K562 (cell line): Measurements from ENCODE around the gene EPHA1.
A peak's percentile ranks its signal among the peaks of the same experiment; 100 is the strongest.

ENCODE experiments used
- EZH2 ChIP-seq: IDR thresholded peaks from 2 replicates; pipeline ENCODE4 v1.6.1; 2012; ENCODE audit warnings: low read depth, mild to moderate bottlenecking, inconsistent platforms, low read length, borderline replicate concordance
- RFX1 ChIP-seq: fragments of 450-650 bp; IDR thresholded peaks from 2 replicates; pipeline ENCODE4 v1.6.1; 2016; ENCODE audit warnings: mild to moderate bottlenecking, moderate library complexity
- SPI1 ChIP-seq: IDR thresholded peaks from 2 replicates; pipeline ENCODE4 v1.6.1; 2011; ENCODE audit warnings: low read depth, low read length, control low read depth, borderline replicate concordance
- TCF7L2 ChIP-seq: fragments of 150-350 bp; IDR thresholded peaks from 2 replicates; pipeline ENCODE4 v1.6.1; 2016; ENCODE audit warnings: low read depth, mild to moderate bottlenecking, low read length, moderate library complexity
- TEAD4 ChIP-seq, 2 experiments: sonication (generic) in 1 of 2; formaldehyde crosslinking in 1 of 2; IDR thresholded peaks; 2 replicates each; pipeline versions ENCODE4 v1.6.1 to v1.8.0; 2012 to 2022; ENCODE audit warnings: borderline replicate concordance in 1 of 2, inconsistent platforms in 1 of 2, low read length in 1 of 2, mild to moderate bottlenecking in 1 of 2, missing genetic modification reagents in 1 of 2
- ZNF324 ChIP-seq: fragments of 250-450 bp; sonication (Bioruptor Pico); IDR thresholded peaks from 2 replicates; pipeline ENCODE4 v1.4.0; 2020; ENCODE audit warnings: mild to moderate bottlenecking

DNA sequence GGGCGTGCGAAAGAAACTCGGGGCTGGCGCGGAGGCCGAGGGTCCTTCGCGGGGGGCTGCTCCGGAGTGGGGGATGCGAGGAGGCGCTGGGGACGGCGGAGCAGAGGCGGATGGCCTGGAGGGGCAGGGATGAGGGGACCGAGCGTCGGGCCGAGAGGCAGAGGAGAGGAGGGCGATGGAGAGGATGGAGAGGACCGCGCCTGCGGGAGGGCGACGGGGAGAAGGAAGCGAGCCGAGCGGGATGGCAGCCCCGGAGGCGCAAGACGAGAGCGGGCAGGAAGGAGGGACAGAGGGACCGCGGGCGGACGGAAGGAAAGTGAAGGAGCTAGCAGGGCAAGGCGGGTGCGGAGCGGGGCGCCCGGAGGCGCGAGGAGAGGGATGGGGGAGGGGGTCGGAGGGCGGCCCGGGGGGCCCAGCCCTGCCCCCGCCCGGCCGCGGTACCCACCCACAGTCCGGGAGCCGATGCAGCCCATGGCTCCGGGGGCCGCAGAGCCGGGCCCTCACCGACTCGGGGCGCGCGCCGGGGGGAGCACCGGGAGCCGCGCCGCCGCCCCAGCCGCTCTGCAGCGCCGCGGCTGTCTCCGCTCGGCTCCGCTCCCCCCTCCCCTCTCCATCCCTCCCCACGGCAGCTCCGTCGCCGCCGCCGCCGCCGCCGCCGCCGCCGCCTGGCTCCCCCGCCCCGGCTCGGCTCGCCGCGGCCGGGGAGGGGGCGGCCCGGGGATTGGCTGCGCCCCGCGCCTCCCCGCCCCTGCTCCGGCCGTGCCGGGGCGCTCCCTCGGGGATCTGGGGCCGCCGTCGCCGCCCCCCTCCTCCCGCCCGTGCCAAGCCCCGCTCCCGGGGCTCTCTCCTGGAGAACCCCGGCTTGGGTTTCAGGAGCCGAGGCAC is 46.3 kb downstream of the EPHA1 start, which contains the start of gene FAM131B:
- TF ChIP-seq ZNF324 = no peak
- TF ChIP-seq RFX1 = no peak
- TF ChIP-seq TCF7L2 = no peak
- no peak for TF ChIP-seq TEAD4 (IDR thresholded peaks at IDR 0.05; ENCODE audit: low read length)
- TF ChIP-seq TEAD4 (CRISPR knock-in tag; IDR thresholded peaks at IDR 0.05; ENCODE audit: borderline replicate concordance) = no peak
- TF ChIP-seq EZH2 = peak; percentile 81; the same call in 1 of the 2 replicates
- TF ChIP-seq SPI1 = no peak
